ENCODE data around the gene TNNC1.

The TNNC1 gene

GRCh38 chr3:52483577-52484381 lies 29.9 kb upstream of the TNNC1 start:
- DNase-seq: no peak

GRCh38 chr3:52483081-52483480 lies 29.2 kb upstream of the TNNC1 start:
- DNase-seq: no peak

GRCh38 chr3:52481819-52482521 lies 28.1 kb upstream of the TNNC1 start:
- no peak for DNase-seq

GRCh38 chr3:52480768-52481715 lies 27.2 kb upstream of the TNNC1 start:
- no peak for DNase-seq

- DNase-seq: no peak
Measured at GRCh38 chr3:52479877-52480575, 26.2 kb upstream of the TNNC1 start.

- DNase-seq: no peak
Measured at GRCh38 chr3:52479037-52479876, 25.4 kb upstream of the TNNC1 start.

GRCh38 chr3:52477796-52478095 lies 23.9 kb upstream of the TNNC1 start:
- DNase-seq: no peak

DNA sequence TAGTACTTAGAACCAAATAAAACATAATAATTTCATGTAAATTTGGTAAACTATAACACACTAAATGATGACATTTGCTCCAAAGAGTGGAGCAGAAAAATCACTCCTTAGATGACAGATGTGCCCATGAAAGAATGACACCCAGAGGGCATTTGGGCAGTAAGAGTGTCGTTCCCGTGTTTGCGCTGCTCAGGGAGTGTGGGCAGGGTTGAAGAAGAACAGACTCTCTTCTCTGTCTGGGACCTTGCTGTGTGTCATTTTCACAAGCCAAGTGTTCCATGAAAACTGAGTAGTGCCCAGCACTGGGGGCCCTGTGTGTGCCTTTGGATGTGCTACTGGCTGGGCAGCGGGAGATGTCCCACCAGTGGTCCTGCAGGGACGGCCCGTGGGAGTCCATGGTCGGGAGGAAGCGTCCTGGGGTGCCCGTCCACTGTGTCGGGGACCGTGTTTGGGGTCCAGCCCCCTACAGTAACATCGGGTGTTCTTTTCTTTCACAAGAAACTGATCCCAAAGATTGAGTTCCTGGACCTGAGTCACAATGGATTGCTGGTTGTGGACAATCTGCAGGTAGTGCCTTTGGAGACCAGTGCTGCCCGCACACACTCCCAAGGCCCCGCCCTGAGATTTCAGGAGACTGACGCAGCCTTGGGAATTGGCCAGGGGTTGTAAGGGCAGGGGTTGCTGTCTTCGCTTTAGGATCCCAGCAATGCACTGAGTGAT lies 23.4 kb upstream of the TNNC1 start:
- DNase-seq: no peak

DNA sequence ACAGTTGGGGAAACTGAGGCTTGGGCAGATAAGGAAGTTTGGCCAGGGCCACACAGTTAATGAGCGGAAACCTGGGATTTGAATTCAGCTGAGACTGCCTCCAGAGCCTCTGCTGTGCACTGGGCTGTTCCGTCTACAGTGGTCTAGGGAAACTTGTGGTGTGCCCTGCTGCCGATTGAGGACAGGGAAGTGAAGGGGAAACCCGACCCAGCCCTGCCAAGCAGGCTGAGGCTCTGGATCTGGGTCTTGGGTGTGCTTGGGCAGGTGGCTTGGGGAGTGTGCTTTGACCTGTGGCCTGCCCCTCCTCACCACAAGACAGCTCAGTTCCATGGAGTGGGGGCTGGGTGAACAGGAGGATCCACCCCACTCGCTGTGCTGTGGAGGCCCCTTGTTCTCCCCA lies 19.2 kb upstream of the TNNC1 start:
- DNase-seq: no peak

DNA sequence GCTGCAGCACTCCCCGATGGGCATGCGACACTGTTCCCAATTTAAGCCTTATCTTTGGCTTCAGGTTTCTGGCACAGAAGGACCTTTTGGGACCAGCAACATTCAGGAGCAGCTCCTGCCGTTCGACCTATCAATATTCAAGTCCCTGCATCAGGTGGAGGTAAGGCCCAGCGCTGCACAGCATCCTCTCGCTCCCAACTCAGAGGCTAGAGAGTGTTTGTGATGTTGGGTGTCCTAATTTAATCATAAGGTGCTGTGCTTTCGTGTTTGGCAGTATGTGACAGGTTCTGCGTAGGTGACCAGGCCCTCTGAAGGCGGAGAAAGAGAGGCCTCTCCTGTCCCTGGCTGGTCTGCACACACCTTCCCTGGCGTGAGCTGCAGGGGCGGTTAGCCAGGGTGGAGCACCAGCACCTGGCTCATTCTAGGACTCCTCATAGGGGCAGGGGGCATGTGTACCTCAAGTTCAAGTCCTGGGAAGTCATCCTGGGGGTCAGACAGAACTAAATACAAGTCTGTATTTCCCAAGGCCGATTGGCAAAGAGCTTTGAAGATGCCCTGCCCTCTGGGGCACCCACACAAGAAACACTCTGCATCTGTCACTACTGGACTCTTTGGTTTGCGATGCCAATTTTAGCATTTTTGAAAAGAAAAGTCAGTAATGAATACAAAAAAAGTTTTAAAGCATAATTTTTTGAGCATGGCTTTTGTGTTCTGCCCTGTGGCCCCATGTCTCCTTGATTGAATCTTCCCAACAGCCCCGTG lies 18.6 kb upstream of the TNNC1 start:
- no peak for DNase-seq

- DNase-seq: no peak
Measured at GRCh38 chr3:52471371-52472238, 17.8 kb upstream of the TNNC1 start.

- DNase-seq: no peak
Measured at GRCh38 chr3:52470920-52471319, 17.1 kb upstream of the TNNC1 start.

- no peak for DNase-seq
Measured at GRCh38 chr3:52469001-52469400, 15.2 kb upstream of the TNNC1 start.

GRCh38 chr3:52468336-52468735 lies 14.5 kb upstream of the TNNC1 start:
- no peak for DNase-seq

- no peak for DNase-seq
Measured at GRCh38 chr3:52463416-52463815, 9.6 kb upstream of the TNNC1 start.

DNA sequence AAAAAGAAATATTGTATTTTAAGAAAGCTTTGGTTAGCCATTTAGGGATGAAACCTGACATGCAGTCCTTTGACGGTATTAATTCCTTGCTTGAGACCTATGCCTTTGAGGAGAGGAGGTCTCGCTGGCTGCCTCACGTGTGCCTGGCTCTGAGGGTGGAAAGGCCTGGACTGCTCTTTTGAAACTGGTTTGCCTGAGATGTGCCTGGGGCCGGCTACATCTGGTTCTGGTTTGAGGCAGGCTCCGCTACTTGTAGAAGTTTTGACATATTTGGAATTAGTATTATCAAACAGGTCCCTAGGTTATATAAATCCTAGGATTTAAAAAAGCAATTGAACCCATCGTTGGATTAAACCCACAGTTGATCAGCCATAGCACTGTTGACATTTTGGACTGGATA lies 8.0 kb upstream of the TNNC1 start:
- DNase-seq: no peak

DNA sequence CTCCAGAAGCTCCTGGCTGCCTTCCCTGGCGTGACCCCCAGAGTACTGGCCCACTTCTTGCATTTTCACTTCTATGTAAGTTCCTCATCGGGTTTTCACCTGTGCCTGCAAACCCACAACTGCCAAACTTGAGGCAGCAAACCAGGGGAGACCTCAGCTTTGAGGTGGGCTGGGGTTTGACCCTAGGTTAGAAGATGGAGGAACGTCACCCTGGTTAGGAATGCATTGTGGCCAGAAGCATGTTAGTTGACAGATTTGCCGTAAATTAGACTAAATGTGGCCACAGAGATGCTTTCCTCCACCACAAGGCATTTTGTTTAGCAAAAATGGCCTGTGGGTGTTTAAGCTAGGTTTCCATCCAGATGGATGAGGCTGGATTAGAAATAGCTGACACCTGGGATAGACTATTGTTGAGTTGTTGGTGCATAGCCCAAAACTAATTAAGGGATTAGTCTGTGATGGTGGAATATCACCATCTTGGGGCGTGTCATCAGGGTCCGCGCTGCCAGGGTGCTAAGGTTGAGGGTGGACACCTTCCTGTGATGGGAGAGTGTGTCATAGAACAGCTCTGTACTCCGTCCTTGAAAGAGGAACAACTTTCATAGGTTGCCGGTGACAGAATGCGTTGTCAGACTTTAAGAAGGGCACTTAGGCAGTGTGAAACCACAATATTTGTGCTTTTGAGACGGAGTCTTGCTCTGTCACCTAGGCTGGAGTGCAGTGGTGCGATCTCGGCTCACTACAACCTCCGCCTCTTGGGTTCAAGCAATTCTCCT lies 5.1 kb upstream of the TNNC1 start:
- DNase-seq: no peak

- no peak for DNase-seq
Measured at GRCh38 chr3:52458031-52458760, 4.4 kb upstream of the TNNC1 start.

All from NCI-H1105 treated with DMSO at 0.1 percent for 48 hours (cell line).